Activated CD4-positive, alpha-beta T cell treated with anti-CD3 and anti-CD28 coated beads for 36 hours (primary cell): Measurements from ENCODE around the gene UGT1A9. TPM values are rescaled to one million over a fixed set of nuclear protein-coding genes. Genes with fewer than 3 reads are reported as not detected.
"Not testable (repeated sequence)": the region's sequence is repeated elsewhere in the genome, so short reads cannot be mapped to it uniquely, and the experiment has no call there.

Source experiments
- ATAC-seq: fragments of 200-7000 bp; cut with Tn5 transposase; one replicate; pipeline ENCODE4 v1.10.0; 2021; ENCODE audit warnings: mild to moderate bottlenecking, moderate library complexity
- CTCF ChIA-PET: fragments of 350-600 bp; sonication (Branson Sonifier 250); formaldehyde crosslinking; loops from one replicate; lab custom pipeline; 2021; ENCODE audit warnings: antibody characterized with exemption; lab: Charles Lee
- POLR2A ChIA-PET: fragments of 350-600 bp; sonication (Branson Sonifier 250); formaldehyde crosslinking; loops from one replicate; lab custom pipeline; 2021; ENCODE audit warnings: antibody characterized with exemption, inconsistent platforms; lab: Charles Lee
- DNase-seq: peaks from one replicate; pipeline ENCODE4 v3.0.0-alpha.2; 2020
- H3K27ac Mint-ChIP-seq: one replicate; pipeline ENCODE4 v1.8.0; 2021; ENCODE audit warnings: mixed read lengths
- H3K27me3 Mint-ChIP-seq: one replicate; pipeline ENCODE4 v1.8.0; 2021; ENCODE audit warnings: mixed read lengths
- H3K36me3 Mint-ChIP-seq: one replicate; pipeline ENCODE4 v1.8.0; 2021; ENCODE audit warnings: low read depth, mixed read lengths
- H3K4me1 Mint-ChIP-seq: one replicate; pipeline ENCODE4 v1.8.0; 2021; ENCODE audit warnings: mixed read lengths
- H3K4me3 Mint-ChIP-seq: one replicate; pipeline ENCODE4 v1.8.0; 2021; ENCODE audit warnings: mild to moderate bottlenecking, moderate library complexity, mixed read lengths
- H3K9me3 Mint-ChIP-seq: one replicate; pipeline ENCODE4 v1.8.0; 2021; ENCODE audit warnings: low read depth, mixed read lengths
- intact Hi-C, 2 experiments: fragments of 100-400 bp; cut with DNase I in 1 of 2; cut with micrococcal nuclease in 1 of 2; formaldehyde crosslinking; loops; one replicate each; pipeline versions ENCODE4 v1.14.2 to v1.15.1; 2022 to 2024; cut with DNase I, micrococcal nuclease
- total RNA-seq, 2 experiments: library from RNA; stranded (reverse); gene quantifications; one replicate each; pipeline ENCODE4 v1.2.3, GENCODE V29; 2021

UGT1A9 gene
- total RNA-seq, 2 experiments from 2014 or later: not detected

DNA sequence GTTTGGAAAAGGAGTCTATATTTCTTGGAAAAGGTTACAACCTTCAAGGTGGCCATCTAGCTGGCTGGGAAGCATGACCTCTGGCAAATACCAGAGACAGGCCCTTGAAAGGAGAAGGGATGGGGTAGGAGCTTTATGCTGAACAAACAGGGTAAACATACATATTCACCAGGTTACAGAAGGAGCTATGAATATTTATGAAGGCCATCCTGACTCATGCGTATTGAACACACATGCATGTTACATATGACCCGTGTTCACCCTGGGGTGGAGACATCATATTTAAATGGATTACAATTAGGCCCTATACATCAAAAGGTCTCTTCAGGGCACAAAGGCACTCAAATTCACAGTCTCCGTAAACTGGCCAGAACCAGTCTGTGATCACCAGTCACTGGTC, 15.8 kb upstream of the UGT1A9 start:
- H3K36me3 Mint-ChIP-seq, H3K27ac Mint-ChIP-seq, H3K4me1 Mint-ChIP-seq, DNase-seq, H3K4me3 Mint-ChIP-seq, intact Hi-C loops, ATAC-seq, H3K9me3 Mint-ChIP-seq, CTCF ChIA-PET, POLR2A ChIA-PET: not testable (repeated sequence)
- peaks cover 15% of the 10 kb centered on the region for H3K27me3 Mint-ChIP-seq

DNA sequence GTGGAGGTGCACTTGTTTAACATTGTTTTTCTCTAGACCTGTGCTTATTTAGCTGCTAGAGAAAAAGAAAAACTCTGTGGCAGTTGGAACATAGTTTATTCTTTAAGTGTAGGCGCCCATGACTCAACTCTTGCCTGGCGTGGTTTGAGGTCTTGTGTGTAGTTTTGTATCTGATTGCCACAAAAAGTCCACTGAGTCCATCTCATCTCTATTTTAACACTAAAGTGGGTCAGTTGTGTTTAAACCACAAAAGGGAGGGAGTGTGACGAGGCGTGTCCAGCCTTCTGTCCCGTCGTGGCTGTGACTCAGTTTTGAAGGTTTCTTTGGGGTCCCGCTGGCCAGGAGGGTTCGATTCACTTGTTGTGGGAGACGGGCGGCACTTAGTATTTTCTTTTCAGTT, 15.3 kb upstream of the UGT1A9 start:
- Mint-ChIP-seq H3K36me3 (no peaks in the 10 kb centered on the region), H3K27me3 (peaks cover 18% of the 10 kb centered on the region), H3K4me1 (no peaks in the 10 kb centered on the region), H3K27ac (no peak overlapping the region), H3K4me3 (no peak overlapping the region), H3K9me3 (no peaks in the 10 kb centered on the region)
- ATAC-seq (no peak), DNase-seq (peak; percentile 16)
- intact Hi-C loops: no loop called here
- ChIA-PET CTCF (no interaction called here), POLR2A (no interaction called here)

DNA sequence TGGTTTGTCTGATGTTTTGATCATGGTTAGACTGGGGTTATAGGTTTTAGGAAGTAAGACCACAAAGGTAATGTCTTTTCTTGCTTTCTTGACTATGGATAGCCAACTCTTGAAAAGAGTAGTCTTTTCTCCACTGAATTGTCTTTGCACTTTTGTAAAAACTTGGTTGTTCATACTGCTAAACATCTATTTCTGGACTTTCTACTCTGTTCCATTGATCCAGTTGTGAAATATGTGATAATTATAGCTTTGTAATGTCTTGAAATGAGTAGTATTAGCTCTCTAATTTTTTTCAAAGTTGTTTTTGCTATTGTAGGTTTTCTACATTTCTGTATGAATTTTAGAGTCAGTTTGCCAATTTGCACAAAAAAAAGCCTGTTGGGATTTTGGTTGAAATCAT, 13.1 kb upstream of the UGT1A9 start:
- intact Hi-C loops: no loop called here
- H3K4me1 Mint-ChIP-seq: no peaks in the 10 kb centered on the region
- H3K27me3 Mint-ChIP-seq: peaks cover 25% of the 10 kb centered on the region
- DNase-seq: no peak
- no peaks in the 10 kb centered on the region for H3K36me3 Mint-ChIP-seq
- no peaks in the 10 kb centered on the region for H3K9me3 Mint-ChIP-seq
- ChIA-PET POLR2A (no interaction called here), CTCF (no interaction called here)
- no peak overlapping the region for H3K4me3 Mint-ChIP-seq
- no peak for ATAC-seq
- no peak overlapping the region for H3K27ac Mint-ChIP-seq

DNA sequence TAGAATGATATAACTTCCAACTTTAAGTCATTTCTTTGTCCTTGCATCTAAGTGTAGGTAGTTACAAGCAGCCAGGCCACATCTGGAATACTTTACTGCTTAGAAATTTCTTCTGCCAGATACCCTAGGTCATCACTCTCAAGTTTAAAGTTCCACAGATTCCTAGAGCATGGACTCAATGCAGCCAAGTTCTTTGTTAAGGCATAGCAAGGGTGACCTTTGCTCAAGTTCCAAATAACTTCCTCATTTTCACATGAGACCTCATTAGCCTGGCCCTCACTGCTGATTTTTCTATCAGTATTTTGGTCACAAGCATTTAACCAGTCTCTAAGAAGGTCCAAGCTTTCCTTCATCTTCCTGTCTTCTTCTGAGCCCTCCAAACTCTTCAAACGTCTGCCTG, 7.8 kb upstream of the UGT1A9 start:
- CTCF ChIA-PET: no interaction called here
- intact Hi-C loops: no loop called here
- H3K9me3 Mint-ChIP-seq: peaks cover 8% of the 10 kb centered on the region
- peaks cover 20% of the 10 kb centered on the region for H3K27me3 Mint-ChIP-seq
- ATAC-seq (no peak), DNase-seq (no peak)
- H3K4me3 Mint-ChIP-seq: no peak overlapping the region
- POLR2A ChIA-PET: no interaction called here
- H3K36me3 Mint-ChIP-seq: no peaks in the 10 kb centered on the region
- no peak overlapping the region for H3K27ac Mint-ChIP-seq
- H3K4me1 Mint-ChIP-seq: no peaks in the 10 kb centered on the region

DNA sequence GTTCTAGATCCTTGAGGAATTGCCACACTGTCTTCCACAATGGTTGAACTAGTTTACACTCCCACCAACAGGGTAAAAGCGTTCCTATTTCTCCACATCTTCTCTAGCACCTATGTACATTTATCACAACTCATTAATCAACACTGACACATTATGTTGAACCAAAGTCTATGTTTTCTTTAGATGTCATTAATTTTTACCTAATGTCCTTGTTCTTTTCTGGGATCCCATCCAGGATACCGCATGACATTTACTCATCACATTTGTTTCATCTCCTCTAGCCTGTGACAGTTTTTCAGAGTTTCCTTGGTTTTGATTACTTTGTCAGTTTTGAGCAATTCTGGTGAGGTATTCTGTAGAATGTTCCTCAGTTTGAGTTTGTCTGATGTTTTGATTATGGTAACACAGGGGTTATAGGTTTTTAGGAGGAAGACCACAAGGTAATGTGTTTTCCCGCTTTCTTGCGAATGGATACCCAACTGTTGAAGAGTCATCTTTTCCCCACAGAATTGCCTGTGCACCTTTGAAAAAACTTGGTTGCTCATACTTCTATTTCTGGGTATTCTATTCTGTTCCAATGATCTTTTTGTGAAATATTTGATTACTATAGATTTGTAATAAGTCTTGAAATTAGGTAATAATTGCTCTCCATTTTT, 3.0 kb upstream of the UGT1A9 start:
- peaks cover 8% of the 10 kb centered on the region for H3K9me3 Mint-ChIP-seq
- H3K27me3 Mint-ChIP-seq: peaks cover 13% of the 10 kb centered on the region
- ChIA-PET CTCF (no interaction called here), POLR2A (no interaction called here)
- H3K4me1 Mint-ChIP-seq: no peaks in the 10 kb centered on the region
- no peak overlapping the region for H3K4me3 Mint-ChIP-seq
- H3K36me3 Mint-ChIP-seq: no peaks in the 10 kb centered on the region
- no peak overlapping the region for H3K27ac Mint-ChIP-seq
- DNase-seq: no peak
- intact Hi-C loops: no loop called here
- no peak for ATAC-seq

DNA sequence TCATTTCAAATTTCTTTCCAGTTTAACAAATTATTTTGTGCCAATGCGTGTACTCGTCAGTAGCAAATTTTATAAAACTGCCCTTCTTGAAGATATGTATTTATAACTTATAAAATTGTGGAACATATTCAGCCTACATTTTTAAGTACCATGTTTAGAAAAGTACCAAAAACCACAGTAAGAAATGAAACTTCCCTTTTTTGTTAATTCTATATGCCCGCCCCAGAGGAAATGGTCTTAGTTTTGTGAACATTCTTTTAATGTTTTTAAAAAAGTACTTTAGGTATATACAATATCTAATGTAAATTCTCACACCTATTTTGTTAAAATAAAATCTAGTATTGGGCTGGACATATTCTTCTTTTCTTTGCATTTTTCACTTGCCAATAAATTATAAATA, 1.2 kb downstream of the UGT1A9 start:
- DNase-seq (no peak), ATAC-seq (no peak)
- Mint-ChIP-seq H3K27me3 (peaks cover 20% of the 10 kb centered on the region), H3K27ac (no peak overlapping the region), H3K36me3 (no peaks in the 10 kb centered on the region), H3K9me3 (peaks cover 6% of the 10 kb centered on the region), H3K4me1 (no peaks in the 10 kb centered on the region), H3K4me3 (no peak overlapping the region)
- POLR2A ChIA-PET: no interaction called here
- intact Hi-C loops: no loop called here
- CTCF ChIA-PET: no interaction called here

DNA sequence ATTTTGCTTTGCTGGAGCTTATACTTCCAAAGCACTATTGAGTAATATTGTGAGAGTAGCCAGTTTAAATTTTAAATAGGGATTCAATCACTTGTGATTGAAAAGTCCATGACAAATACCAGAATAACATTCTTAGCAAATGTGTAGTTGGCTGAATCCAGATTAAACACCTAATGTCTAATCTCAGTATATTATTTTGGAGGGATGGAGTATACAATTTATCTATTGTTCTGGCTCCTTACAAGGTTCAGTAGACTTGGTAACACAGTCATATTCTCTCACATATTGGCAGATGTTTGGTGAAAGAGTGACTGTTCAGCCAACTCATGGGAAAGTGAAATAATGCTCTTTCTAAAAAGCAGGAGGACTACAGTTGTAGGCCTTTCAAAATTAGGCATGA, 2.2 kb downstream of the UGT1A9 start:
- POLR2A ChIA-PET: no interaction called here
- Mint-ChIP-seq H3K27ac (no peak overlapping the region), H3K36me3 (no peaks in the 10 kb centered on the region), H3K27me3 (peaks cover 18% of the 10 kb centered on the region), H3K4me3 (no peak overlapping the region), H3K9me3 (no peaks in the 10 kb centered on the region), H3K4me1 (no peaks in the 10 kb centered on the region)
- intact Hi-C loops: no loop called here
- CTCF ChIA-PET: no interaction called here
- DNase-seq (no peak), ATAC-seq (no peak)

DNA sequence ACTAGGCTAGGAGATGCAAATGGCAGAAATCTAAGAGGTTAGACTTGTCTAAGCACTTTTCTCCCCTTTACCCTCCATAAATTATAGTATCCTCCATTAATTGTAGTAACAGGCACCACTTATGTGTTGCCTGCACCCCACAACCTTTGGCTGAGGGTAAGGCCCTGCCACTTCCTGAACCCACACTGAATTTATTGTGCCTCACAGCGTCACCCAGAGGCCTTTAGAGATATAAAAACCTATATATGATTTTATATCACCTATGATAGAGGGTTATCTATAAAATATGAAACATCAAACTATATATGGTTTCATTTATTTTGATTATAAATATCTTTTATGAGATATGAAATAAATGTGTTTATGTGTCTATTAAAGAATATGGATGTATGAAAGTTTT, 2.6 kb downstream of the UGT1A9 start:
- CTCF ChIA-PET: no interaction called here
- no peak for ATAC-seq

DNA sequence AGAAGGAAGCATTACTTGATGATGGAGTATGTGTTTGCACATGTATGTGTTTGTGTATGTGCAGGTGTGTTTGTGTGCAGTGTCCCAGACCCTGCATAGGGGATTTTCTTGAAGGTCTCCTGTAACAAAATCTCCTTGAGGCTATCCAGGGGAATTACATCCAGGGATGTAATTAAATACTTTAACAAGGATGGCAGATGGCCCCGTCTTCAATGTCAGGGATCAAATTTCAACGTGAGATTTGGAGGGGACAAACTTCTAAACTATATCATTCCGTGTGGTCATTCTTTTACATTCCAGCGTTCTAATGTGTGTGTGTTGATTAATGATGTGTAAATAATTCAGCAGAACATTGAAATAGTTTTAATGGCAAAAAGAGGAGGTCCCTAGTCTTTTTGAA, 3.3 kb downstream of the UGT1A9 start:
- Mint-ChIP-seq H3K4me3 (no peak overlapping the region), H3K4me1 (no peaks in the 10 kb centered on the region), H3K36me3 (no peaks in the 10 kb centered on the region), H3K27me3 (peaks cover 22% of the 10 kb centered on the region), H3K27ac (no peak overlapping the region), H3K9me3 (no peaks in the 10 kb centered on the region)
- intact Hi-C loops: no loop called here
- CTCF ChIA-PET: no interaction called here
- no peak for ATAC-seq
- POLR2A ChIA-PET: no interaction called here
- no peak for DNase-seq

More for the DNA sequence above, 2.6 kb downstream of the UGT1A9 start:
- no peak for DNase-seq
- no peak overlapping the region for H3K27ac Mint-ChIP-seq
- H3K27me3 Mint-ChIP-seq: peaks cover 19% of the 10 kb centered on the region
- H3K9me3 Mint-ChIP-seq: no peaks in the 10 kb centered on the region
- POLR2A ChIA-PET: no interaction called here
- intact Hi-C loops: no loop called here
- H3K4me1 Mint-ChIP-seq: no peaks in the 10 kb centered on the region
- H3K36me3 Mint-ChIP-seq: no peaks in the 10 kb centered on the region
- H3K4me3 Mint-ChIP-seq: no peak overlapping the region

DNA sequence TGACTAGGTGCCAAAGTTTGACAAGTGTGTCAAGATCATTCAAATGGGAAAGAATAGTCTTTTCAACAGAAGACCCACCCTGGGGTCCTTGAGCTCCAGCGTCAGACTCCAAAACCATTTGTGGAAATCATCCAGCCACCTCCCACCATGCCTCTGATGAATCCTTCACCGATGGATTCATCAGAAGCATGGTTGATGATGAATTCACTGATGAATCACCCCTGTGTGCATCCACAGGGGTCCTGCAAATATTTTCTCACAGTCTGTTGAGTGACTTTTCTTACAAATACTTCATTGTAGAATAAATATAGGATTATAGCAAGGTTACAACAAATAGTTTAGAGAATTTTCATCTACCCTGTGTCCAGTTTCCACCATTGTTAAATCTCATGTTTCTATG, 4.3 kb downstream of the UGT1A9 start:
- ChIA-PET POLR2A (no interaction called here), CTCF (no interaction called here)
- no peak for DNase-seq
- intact Hi-C loops: no loop called here
- Mint-ChIP-seq H3K4me1 (no peaks in the 10 kb centered on the region), H3K4me3 (no peak overlapping the region), H3K27ac (no peak overlapping the region), H3K9me3 (no peaks in the 10 kb centered on the region), H3K27me3 (peaks cover 19% of the 10 kb centered on the region), H3K36me3 (no peaks in the 10 kb centered on the region)
- ATAC-seq: no peak

DNA sequence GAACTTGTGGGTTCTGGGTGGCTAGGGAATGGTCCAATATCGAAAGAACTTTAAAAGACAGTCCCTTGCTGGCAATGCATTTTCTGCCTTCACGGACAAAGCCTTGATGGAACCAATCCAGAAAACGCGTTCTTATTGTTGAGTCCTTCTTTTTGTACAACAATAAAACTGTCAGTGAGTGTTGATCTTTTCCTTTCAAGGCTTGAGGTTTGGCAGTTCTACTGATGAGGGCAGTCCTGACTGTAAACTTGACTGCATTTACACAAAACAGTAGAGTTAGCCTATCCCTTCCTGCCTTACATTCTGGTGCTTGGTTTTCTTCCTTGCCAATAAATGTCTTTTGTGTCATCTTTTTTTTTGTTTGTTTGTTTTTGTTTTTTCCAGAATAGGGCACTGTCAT, 7.5 kb downstream of the UGT1A9 start:
- H3K9me3 Mint-ChIP-seq: no peaks in the 10 kb centered on the region
- ATAC-seq (no peak), DNase-seq (no peak)
- no peaks in the 10 kb centered on the region for H3K4me1 Mint-ChIP-seq
- H3K27me3 Mint-ChIP-seq: peaks cover 12% of the 10 kb centered on the region
- intact Hi-C loops: no loop called here
- POLR2A ChIA-PET: no interaction called here
- H3K4me3 Mint-ChIP-seq: no peak overlapping the region
- no peak overlapping the region for H3K27ac Mint-ChIP-seq
- no peaks in the 10 kb centered on the region for H3K36me3 Mint-ChIP-seq
- CTCF ChIA-PET: no interaction called here

DNA sequence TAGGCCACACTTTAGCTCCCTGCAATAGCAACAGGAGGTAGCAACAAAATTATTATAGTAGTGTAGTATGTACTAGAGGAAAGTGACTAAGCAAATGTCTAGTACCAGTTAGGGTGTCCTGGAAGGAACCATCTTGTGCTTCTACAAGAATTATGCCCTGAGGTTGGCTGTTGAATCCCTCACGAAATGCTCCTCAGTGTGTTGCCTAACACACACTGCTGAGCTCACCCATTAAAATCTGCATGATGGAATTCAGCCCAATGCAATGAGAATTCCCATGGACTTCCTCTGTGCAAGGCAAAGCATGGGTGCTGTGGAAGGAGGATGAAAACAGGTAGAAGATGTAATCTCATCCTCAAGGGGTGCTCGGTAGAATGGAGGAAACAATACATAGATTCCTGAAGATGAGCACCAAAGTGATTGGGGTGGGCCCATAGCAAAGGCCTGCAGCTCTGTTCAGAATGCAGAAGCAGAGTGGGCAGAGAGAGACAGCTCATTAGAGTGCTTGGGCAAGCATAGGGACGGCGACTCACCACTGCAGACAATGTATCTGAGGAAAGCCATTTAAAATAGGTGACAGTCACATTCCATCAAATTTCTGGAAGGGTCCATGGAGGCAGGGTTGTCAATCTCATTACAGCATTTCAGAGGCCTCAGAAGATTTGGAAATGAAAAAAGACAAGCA, 8.8 kb downstream of the UGT1A9 start:
- Mint-ChIP-seq H3K9me3 (no peaks in the 10 kb centered on the region), H3K27ac (no peak overlapping the region), H3K4me1 (no peaks in the 10 kb centered on the region), H3K4me3 (no peak overlapping the region), H3K27me3 (peaks cover 12% of the 10 kb centered on the region), H3K36me3 (no peaks in the 10 kb centered on the region)
- ATAC-seq: no peak
- DNase-seq: no peak
- POLR2A ChIA-PET: no interaction called here
- CTCF ChIA-PET: no interaction called here
- intact Hi-C loops: no loop called here
